GM19395 (cell line): ENCODE measurements around the gene RYK.

ENCODE experiments used
- ATAC-seq: cut with Tn5 transposase; IDR thresholded peaks from one replicate; pipeline ENCODE4 v1.9.1; 2021; ENCODE audit warnings: mild to moderate bottlenecking, moderate library complexity; ENCODE audit not compliant: unreplicated experiment

Gene RYK

GRCh38 chr3:134155446-134155845, 95.2 kb downstream of the RYK start:
- ATAC-seq: no peak

GRCh38 chr3:134153761-134154160, 96.9 kb downstream of the RYK start:
- no peak for ATAC-seq

DNA sequence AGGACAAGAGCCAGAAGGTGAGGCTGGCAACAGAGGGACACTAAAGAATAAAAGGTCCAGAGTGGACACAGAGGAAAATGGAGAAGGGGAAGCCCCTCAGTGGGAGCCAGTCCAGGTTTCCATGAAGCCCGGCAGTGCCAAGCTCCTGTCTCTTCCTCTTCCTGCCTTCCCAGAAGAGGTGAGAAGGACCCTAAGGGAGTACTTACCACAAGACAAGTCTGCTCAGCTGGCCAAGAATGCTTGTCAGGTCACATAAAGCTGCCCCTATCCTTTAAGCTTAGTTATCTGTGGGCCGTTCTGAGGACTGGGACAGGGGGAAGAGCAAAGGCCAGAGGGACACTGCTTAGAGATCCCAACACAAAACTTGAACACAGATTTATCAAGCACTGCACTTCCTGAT, 100.2 kb downstream of the RYK start:
- ATAC-seq: no peak

GRCh38 chr3:134149286-134149685, 101.4 kb downstream of the RYK start:
- ATAC-seq: no peak

DNA sequence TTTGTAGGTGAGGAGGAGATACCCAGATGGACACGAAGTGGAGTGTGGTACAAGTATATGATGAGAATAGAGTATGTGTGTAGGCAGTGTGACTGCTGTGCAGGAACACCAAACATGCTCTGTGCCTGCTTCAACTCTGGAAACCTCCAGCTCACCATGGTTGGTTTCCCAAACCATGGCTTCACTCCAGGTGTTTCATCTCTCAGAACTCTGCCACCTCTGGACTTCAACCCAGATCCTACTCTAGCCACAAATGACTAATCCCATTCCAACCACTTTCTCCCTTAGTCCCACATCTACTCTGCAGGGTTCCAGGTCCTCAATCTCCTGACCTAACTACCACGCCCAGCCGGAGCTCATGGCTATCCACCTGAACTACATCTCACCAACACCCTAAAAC, 102.1 kb downstream of the RYK start:
- no peak for ATAC-seq

- no peak for ATAC-seq
Observed at GRCh38 chr3:134147411-134147810, 103.2 kb downstream of the RYK start.

GRCh38 chr3:134146666-134147065, 104.0 kb downstream of the RYK start:
- no peak for ATAC-seq

- ATAC-seq: no peak
Observed at GRCh38 chr3:134145183-134145582, 105.5 kb downstream of the RYK start.

DNA sequence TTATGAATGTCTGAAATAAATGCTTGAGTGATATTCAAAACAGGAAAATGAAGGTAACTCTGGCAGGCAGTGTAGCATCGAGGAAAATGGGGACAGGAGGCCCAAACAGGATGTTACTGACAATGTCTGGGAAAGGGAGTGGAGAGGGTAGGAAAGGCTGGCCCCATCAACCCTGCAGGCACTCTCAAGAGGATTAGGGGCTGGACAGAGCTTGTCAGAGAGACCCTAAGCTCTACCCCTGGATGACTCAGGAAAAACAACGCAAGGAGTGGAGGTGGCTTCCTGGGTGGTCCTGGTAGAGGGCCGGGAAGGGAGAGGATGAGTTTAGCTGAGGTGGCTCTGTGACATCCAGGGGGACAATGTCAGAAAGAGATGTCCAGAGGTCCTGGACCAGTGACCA, 106.0 kb downstream of the RYK start:
- no peak for ATAC-seq

DNA sequence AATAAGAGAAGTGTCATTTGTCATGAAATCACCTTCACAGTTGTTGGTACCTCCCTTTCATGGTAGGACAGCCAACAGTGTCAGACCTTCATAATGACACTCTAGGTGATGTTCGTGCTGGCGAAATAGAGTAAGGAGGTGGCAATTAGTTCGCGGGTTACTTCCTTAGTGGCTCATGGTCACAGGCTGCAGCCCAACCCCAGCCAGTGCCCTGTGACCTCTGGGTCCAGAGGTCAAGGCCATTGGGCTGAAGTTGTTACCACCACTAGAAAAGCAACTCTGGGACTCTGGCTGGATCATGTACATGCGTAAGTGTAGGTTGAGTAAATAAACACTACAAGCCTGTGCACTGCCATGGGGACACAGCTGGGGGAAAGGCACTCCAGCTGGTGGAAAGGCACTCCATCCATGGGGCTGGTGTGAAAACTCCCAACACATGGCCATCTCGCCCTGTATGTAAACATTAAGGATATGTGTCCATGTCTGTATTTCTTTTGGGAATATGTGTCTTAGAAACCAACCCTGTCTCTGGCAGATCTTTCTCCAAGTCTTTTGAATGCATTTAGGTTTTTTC, 106.7 kb downstream of the RYK start:
- no peak for ATAC-seq

- ATAC-seq: no peak
Observed at GRCh38 chr3:134136604-134137003, 114.1 kb downstream of the RYK start.

GRCh38 chr3:134134698-134135415, 115.8 kb downstream of the RYK start:
- no peak for ATAC-seq

DNA sequence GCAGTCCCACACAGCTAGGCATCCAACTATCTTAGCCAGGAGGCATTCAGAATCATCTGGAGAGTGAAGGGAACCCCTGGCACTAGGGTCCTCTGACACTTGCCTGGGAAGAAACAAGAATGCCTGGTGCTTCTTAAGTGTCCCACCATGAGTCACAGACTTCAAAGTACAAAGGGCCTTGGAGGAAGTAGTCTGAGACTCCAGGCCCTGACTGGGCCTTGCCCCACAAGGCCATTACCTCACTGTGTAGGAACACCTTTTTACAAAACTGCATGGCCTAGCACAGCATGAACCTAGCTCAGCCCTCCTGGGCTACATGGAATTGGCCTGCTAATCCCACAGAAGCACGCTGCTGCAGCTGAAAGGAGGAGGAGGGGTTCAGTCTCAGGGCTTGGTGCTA, 116.4 kb downstream of the RYK start:
- no peak for ATAC-seq

GRCh38 chr3:134132961-134133360, 117.7 kb downstream of the RYK start:
- ATAC-seq: no peak

GRCh38 chr3:134126153-134126552, 124.5 kb downstream of the RYK start:
- no peak for ATAC-seq

- no peak for ATAC-seq
Observed at GRCh38 chr3:134114726-134115125, 135.9 kb downstream of the RYK start.

DNA sequence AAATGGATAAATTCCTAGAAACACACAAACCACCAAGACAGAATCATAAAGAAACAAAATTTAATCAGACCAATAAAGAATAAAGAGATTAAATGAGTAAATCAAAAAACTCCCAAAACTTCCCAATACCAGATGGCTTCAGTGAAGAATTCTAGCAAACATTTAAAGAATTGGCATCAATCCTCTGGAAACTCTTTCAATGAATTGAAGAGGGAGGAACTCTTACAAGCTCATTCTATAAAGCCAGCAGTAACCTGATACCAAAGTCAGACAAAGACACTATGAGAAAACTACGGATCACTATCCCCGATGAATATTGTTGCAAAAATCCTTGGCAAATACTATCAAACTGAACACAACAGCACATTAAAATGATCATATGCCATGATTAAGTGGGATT, 139.0 kb downstream of the RYK start:
- ATAC-seq: no peak

DNA sequence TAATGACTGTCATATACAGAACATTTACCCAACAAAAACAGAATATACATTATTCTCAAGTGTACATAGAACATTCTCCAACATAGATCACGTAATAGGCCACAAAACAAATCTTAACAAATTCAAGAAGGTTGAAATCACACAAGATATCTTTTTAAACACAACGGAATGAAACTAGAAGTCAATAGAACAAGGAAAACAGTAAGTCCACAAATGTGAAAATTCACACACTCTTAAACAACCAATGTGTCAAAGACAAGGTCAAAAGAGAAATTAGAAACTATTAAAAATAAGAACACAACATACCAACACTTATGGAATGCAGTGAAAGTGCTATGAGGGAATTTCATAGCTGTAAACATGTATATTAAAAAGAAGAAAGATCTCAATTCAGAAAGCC, 139.7 kb downstream of the RYK start:
- no peak for ATAC-seq
